MM.1S (cell line): ENCODE results near the gene TRIM26.

Experiments used
- EZH2 ChIP-seq: fragments of 300-600 bp; sonication (generic); optimal IDR thresholded peaks from 2 replicates; pipeline ENCODE3; 2017; ENCODE audit warnings: low read depth, mild to moderate bottlenecking, antibody characterized with exemption, low read length, mixed read lengths
- EZH2phosphoT487 ChIP-seq: fragments of 300-600 bp; sonication (generic); IDR thresholded peaks from 2 replicates; pipeline ENCODE4 v1.6.1; 2018; ENCODE audit warnings: antibody characterized with exemption, low read length
- TF ChIP-seq, protein P1 (sequence below): fragments of 300-600 bp; sonication (generic); IDR thresholded peaks from 2 replicates; pipeline ENCODE4 v1.5.1; 2016; ENCODE audit warnings: antibody characterized with exemption, low read length, mixed read lengths

- TF ChIP-seq, protein P1, sequence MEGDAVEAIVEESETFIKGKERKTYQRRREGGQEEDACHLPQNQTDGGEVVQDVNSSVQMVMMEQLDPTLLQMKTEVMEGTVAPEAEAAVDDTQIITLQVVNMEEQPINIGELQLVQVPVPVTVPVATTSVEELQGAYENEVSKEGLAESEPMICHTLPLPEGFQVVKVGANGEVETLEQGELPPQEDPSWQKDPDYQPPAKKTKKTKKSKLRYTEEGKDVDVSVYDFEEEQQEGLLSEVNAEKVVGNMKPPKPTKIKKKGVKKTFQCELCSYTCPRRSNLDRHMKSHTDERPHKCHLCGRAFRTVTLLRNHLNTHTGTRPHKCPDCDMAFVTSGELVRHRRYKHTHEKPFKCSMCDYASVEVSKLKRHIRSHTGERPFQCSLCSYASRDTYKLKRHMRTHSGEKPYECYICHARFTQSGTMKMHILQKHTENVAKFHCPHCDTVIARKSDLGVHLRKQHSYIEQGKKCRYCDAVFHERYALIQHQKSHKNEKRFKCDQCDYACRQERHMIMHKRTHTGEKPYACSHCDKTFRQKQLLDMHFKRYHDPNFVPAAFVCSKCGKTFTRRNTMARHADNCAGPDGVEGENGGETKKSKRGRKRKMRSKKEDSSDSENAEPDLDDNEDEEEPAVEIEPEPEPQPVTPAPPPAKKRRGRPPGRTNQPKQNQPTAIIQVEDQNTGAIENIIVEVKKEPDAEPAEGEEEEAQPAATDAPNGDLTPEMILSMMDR, result no peak
- TF ChIP-seq EZH2 (no peak), EZH2phosphoT487 (no peak)
These were observed 49.9 kb downstream of the TRIM26 start, which contains the start of gene TRIM15 for GRCh38 chr6:30163090-30163917.
